ENCODE results near the gene BORCS5.

DNA sequence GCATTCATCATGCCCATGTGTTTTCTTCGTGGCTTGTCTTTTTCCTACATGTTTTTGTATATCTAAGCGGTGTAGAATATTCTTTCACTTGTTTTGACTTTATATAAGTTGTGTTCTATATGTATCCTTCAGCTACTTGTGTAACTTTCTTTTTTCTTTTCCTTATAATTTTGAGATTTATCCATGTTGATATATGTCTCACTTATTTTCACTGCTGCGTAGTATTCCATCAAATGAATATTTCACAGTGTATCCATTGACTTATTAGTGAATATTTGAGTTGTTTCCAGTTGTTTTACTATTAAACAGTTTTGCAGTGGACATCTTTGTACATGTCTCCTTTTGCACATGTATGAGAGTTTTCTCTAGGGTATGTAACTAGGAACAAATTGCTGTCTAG, 43.9 kb downstream of the BORCS5 start:
- TF ChIP-seq NFIC (IDR thresholded peaks at IDR 0.05) (no peak), EP300 (IDR thresholded peaks at IDR 0.05; ENCODE audit: borderline replicate concordance) (no peak), CREB1 (IDR thresholded peaks at IDR 0.05; ENCODE audit: low read depth) (no peak), TAF1 (IDR thresholded peaks at IDR 0.05; ENCODE audit: low read depth) (no peak), FOXM1 (IDR thresholded peaks at IDR 0.05; ENCODE audit: borderline replicate concordance, low read depth) (no peak), CEBPB (IDR thresholded peaks at IDR 0.05) (no peak), RAD21 (IDR thresholded peaks at IDR 0.05; ENCODE audit: low read depth) (no peak), EGR1 (IDR thresholded peaks at IDR 0.05) (no peak), YY1 (IDR thresholded peaks at IDR 0.05; ENCODE audit: low read depth) (no peak), TCF12 (IDR thresholded peaks at IDR 0.05; ENCODE audit: low read depth) (no peak), TEAD4 (IDR thresholded peaks at IDR 0.05) (no peak)
- TF ChIP-seq, protein P1, sequence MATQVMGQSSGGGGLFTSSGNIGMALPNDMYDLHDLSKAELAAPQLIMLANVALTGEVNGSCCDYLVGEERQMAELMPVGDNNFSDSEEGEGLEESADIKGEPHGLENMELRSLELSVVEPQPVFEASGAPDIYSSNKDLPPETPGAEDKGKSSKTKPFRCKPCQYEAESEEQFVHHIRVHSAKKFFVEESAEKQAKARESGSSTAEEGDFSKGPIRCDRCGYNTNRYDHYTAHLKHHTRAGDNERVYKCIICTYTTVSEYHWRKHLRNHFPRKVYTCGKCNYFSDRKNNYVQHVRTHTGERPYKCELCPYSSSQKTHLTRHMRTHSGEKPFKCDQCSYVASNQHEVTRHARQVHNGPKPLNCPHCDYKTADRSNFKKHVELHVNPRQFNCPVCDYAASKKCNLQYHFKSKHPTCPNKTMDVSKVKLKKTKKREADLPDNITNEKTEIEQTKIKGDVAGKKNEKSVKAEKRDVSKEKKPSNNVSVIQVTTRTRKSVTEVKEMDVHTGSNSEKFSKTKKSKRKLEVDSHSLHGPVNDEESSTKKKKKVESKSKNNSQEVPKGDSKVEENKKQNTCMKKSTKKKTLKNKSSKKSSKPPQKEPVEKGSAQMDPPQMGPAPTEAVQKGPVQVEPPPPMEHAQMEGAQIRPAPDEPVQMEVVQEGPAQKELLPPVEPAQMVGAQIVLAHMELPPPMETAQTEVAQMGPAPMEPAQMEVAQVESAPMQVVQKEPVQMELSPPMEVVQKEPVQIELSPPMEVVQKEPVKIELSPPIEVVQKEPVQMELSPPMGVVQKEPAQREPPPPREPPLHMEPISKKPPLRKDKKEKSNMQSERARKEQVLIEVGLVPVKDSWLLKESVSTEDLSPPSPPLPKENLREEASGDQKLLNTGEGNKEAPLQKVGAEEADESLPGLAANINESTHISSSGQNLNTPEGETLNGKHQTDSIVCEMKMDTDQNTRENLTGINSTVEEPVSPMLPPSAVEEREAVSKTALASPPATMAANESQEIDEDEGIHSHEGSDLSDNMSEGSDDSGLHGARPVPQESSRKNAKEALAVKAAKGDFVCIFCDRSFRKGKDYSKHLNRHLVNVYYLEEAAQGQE (IDR thresholded peaks at IDR 0.05; ENCODE audit: low read depth): no peak
- TF ChIP-seq, protein P2, sequence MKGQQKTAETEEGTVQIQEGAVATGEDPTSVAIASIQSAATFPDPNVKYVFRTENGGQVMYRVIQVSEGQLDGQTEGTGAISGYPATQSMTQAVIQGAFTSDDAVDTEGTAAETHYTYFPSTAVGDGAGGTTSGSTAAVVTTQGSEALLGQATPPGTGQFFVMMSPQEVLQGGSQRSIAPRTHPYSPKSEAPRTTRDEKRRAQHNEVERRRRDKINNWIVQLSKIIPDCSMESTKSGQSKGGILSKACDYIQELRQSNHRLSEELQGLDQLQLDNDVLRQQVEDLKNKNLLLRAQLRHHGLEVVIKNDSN (IDR thresholded peaks at IDR 0.05): no peak
